WTC11 (cell line): ENCODE measurements around the gene CDK4. TPM values are rescaled to one million over a fixed set of nuclear protein-coding genes. Genes with fewer than 3 reads are reported as not detected.

Experiments
- ATAC-seq: fragments of 200-7000 bp; cut with Tn5 transposase; 2 replicates; pipeline ENCODE4 v1.10.0; 2021; ENCODE audit warnings: mild to moderate bottlenecking, moderate library complexity
- CTCF ChIA-PET: fragments of 300-600 bp; sonication (Branson Sonifier 250); formaldehyde crosslinking; loops from one replicate; lab custom pipeline; 2021; ENCODE audit warnings: antibody characterized with exemption; lab: Charles Lee
- POLR2A ChIA-PET: fragments of 350-600 bp; sonication (Branson Sonifier 250); formaldehyde crosslinking; loops from one replicate; lab custom pipeline; 2021; ENCODE audit warnings: antibody characterized with exemption; lab: Charles Lee
- DNase-seq: peaks from one replicate; pipeline ENCODE4 v3.0.0; 2021; ENCODE audit warnings: low spot score
- H3K27ac Mint-ChIP-seq: 2 replicates; pipeline ENCODE4 v1.8.0; 2021; ENCODE audit warnings: mixed read lengths
- H3K27me3 Mint-ChIP-seq: 2 replicates; pipeline ENCODE4 v1.8.0; 2021; ENCODE audit warnings: low read depth, mild to moderate bottlenecking, moderate library complexity, mixed read lengths
- H3K36me3 Mint-ChIP-seq: 2 replicates; pipeline ENCODE4 v1.8.0; 2021; ENCODE audit warnings: mixed read lengths
- H3K4me1 Mint-ChIP-seq: 2 replicates; pipeline ENCODE4 v1.8.0; 2022; ENCODE audit warnings: mixed read lengths
- H3K4me3 Mint-ChIP-seq: 2 replicates; pipeline ENCODE4 v1.8.0; 2021; ENCODE audit warnings: mild to moderate bottlenecking, moderate library complexity, mixed read lengths
- H3K9me3 Mint-ChIP-seq: 2 replicates; pipeline ENCODE4 v1.8.0; 2021; ENCODE audit warnings: mixed read lengths
- ARID4B ChIP-seq: sonication (generic); formaldehyde crosslinking; IDR thresholded peaks from 2 replicates; pipeline ENCODE4 v1.8.0; 2023; ENCODE audit warnings: missing genetic modification reagents, mild to moderate bottlenecking, borderline replicate concordance
- ELF4 ChIP-seq: sonication (generic); formaldehyde crosslinking; IDR thresholded peaks from 2 replicates; pipeline ENCODE4 v1.8.1; 2022; ENCODE audit warnings: low read depth, mild to moderate bottlenecking, moderate library complexity, missing genetic modification reagents
- EMX1 ChIP-seq: fragments of 250-450 bp; sonication (Bioruptor Pico); IDR thresholded peaks from 2 replicates; pipeline ENCODE4 v1.8.0; 2021; ENCODE audit warnings: mild to moderate bottlenecking
- ETV6 ChIP-seq: sonication (generic); formaldehyde crosslinking; IDR thresholded peaks from 2 replicates; pipeline ENCODE4 v1.8.1; 2022; ENCODE audit warnings: mild to moderate bottlenecking, missing genetic modification reagents
- FOXP1 ChIP-seq: sonication (generic); formaldehyde crosslinking; IDR thresholded peaks from 2 replicates; pipeline ENCODE4 v1.8.0; 2022; ENCODE audit warnings: missing genetic modification reagents, mild to moderate bottlenecking, moderate library complexity, borderline replicate concordance
- FOXP4 ChIP-seq: sonication (generic); formaldehyde crosslinking; IDR thresholded peaks from 2 replicates; pipeline ENCODE4 v1.8.0; 2022; ENCODE audit warnings: mild to moderate bottlenecking, missing genetic modification reagents
- GTF2I ChIP-seq: fragments of 250-450 bp; sonication (Bioruptor Pico); conservative IDR thresholded peaks from 2 replicates; pipeline ENCODE4 v1.4.0; 2021; ENCODE audit warnings: mild to moderate bottlenecking
- HMGA2 ChIP-seq: fragments of 250-450 bp; sonication (Bioruptor Pico); IDR thresholded peaks from 2 replicates; pipeline ENCODE4 v1.4.0; 2021; ENCODE audit warnings: mild to moderate bottlenecking, moderate library complexity
- IRF1 ChIP-seq: sonication (generic); formaldehyde crosslinking; IDR thresholded peaks from 2 replicates; pipeline ENCODE4 v1.8.0; 2023; ENCODE audit warnings: missing genetic modification reagents
- MXD4 ChIP-seq: fragments of 250-450 bp; sonication (Bioruptor Pico); IDR thresholded peaks from 2 replicates; pipeline ENCODE4 v1.8.0; 2021; ENCODE audit warnings: mild to moderate bottlenecking, moderate library complexity, borderline replicate concordance
- NFE2L1 ChIP-seq: sonication (generic); formaldehyde crosslinking; IDR thresholded peaks from 2 replicates; pipeline ENCODE4 v1.8.1; 2023; ENCODE audit warnings: missing genetic modification reagents
- NFYB ChIP-seq: sonication (generic); formaldehyde crosslinking; conservative IDR thresholded peaks from 2 replicates; pipeline ENCODE4 v1.8.0; 2022; ENCODE audit warnings: low read depth, missing genetic modification reagents
- NR3C1 ChIP-seq: sonication (generic); formaldehyde crosslinking; conservative IDR thresholded peaks from 2 replicates; pipeline ENCODE4 v1.8.1; 2023; ENCODE audit warnings: low read depth, mild to moderate bottlenecking, missing genetic modification reagents
- PREB ChIP-seq: sonication (generic); formaldehyde crosslinking; IDR thresholded peaks from 2 replicates; pipeline ENCODE4 v1.8.1; 2022; ENCODE audit warnings: mild to moderate bottlenecking, missing genetic modification reagents, moderate library complexity, borderline replicate concordance
- SMAD3 ChIP-seq: sonication (generic); formaldehyde crosslinking; IDR thresholded peaks from 2 replicates; pipeline ENCODE4 v1.8.0; 2022; ENCODE audit warnings: missing genetic modification reagents, mild to moderate bottlenecking, borderline replicate concordance
- SOX15 ChIP-seq: fragments of 250-450 bp; sonication (Bioruptor Pico); IDR thresholded peaks from 2 replicates; pipeline ENCODE4 v1.9.0; 2021; ENCODE audit warnings: mild to moderate bottlenecking
- SP1 ChIP-seq: sonication (generic); formaldehyde crosslinking; conservative IDR thresholded peaks from 2 replicates; pipeline ENCODE4 v1.8.1; 2022; ENCODE audit warnings: missing genetic modification reagents
- TCF7 ChIP-seq: sonication (generic); formaldehyde crosslinking; IDR thresholded peaks from 2 replicates; pipeline ENCODE4 v1.8.0; 2022; ENCODE audit warnings: mild to moderate bottlenecking, low read depth, missing genetic modification reagents, moderate library complexity
- total RNA-seq: library from RNA; stranded (reverse); gene quantifications from 3 replicates; pipeline ENCODE4 v1.2.3, GENCODE V29; 2021

CDK4 gene
- total RNA-seq, 1 experiment from 2014 or later: 152 TPM

- no peak for TF ChIP-seq ARID4B
- no peak for TF ChIP-seq SP1 (CRISPR knock-in tag)
- TF ChIP-seq, all 79 proteins: peak for 0
Observed at GRCh38 chr12:57732726-57733593, 19.1 kb downstream of the CDK4 start (continued).

- ChIA-PET CTCF (interaction anchor here (0.7 to 1.4 kb wide), 3 partner anchors 10 to 39 kb away, joined by 3 to 7 read pairs (median 3); partner anchors contain the start of gene OS9), POLR2A (no interaction called here)
- Mint-ChIP-seq H3K36me3 (no peaks in the 10 kb centered on the region), H3K4me3 (no peak overlapping the region), H3K4me1 (peaks cover 23% of the 10 kb centered on the region), H3K9me3 (no peaks in the 10 kb centered on the region), H3K27me3 (peaks cover 100% of the 10 kb centered on the region), H3K27ac (no peak overlapping the region)
- DNase-seq (no peak), ATAC-seq (no peak)
- no peak for TF ChIP-seq SOX15 (CRISPR knock-in tag)
- TF ChIP-seq NFE2L1 (CRISPR knock-in tag): no peak
- no peak for TF ChIP-seq HMGA2
- no peak for TF ChIP-seq TCF7 (CRISPR knock-in tag)
- TF ChIP-seq NFYB (CRISPR knock-in tag): no peak
- TF ChIP-seq EMX1 (CRISPR knock-in tag): no peak
- TF ChIP-seq ELF4 (CRISPR knock-in tag): no peak
- no peak for TF ChIP-seq SMAD3 (CRISPR knock-in tag)
- TF ChIP-seq IRF1 (CRISPR knock-in tag): no peak
- TF ChIP-seq GTF2I: no peak
- TF ChIP-seq ETV6 (CRISPR knock-in tag): no peak
- TF ChIP-seq FOXP4: no peak
- TF ChIP-seq PREB (CRISPR knock-in tag): no peak
- no peak for TF ChIP-seq NR3C1 (CRISPR knock-in tag)
- no peak for TF ChIP-seq MXD4 (CRISPR knock-in tag)
- TF ChIP-seq FOXP1: no peak
Observed at GRCh38 chr12:57732270-57732669, 19.8 kb downstream of the CDK4 start.
